ENCODE data around the gene ARID3C. TPM values are rescaled to one million over a fixed set of nuclear protein-coding genes. Genes with fewer than 3 reads are reported as not detected.

The ARID3C gene
- total RNA-seq, 1 experiment from 2014 or later = not detected

- Histone ChIP-seq H3K27me3 (ENCODE audit: control insufficient read depth, insufficient read depth, low read length) (peaks cover 78% of the 10 kb centered on the region), H3K36me3 (replicated peaks; ENCODE audit: control insufficient read depth, insufficient read depth, low read length) (no peaks in the 10 kb centered on the region), H3K4me3 (ENCODE audit: insufficient read depth, low read depth, low read length) (no peak overlapping the region)
- no peak for DNase-seq
Measured at GRCh38 chr9:34585946-34586669, 42.8 kb downstream of the ARID3C start.

- Histone ChIP-seq H3K4me3 (ENCODE audit: insufficient read depth, low read depth, low read length) (no peak overlapping the region), H3K36me3 (replicated peaks; ENCODE audit: control insufficient read depth, insufficient read depth, low read length) (no peaks in the 10 kb centered on the region), H3K27me3 (ENCODE audit: control insufficient read depth, insufficient read depth, low read length) (peaks cover 77% of the 10 kb centered on the region)
- no peak for DNase-seq
Measured at GRCh38 chr9:34584970-34585369, 43.9 kb downstream of the ARID3C start.

- no peak for DNase-seq
- Histone ChIP-seq H3K36me3 (replicated peaks; ENCODE audit: control insufficient read depth, insufficient read depth, low read length) (no peaks in the 10 kb centered on the region), H3K4me3 (ENCODE audit: insufficient read depth, low read depth, low read length) (no peak overlapping the region), H3K27me3 (ENCODE audit: control insufficient read depth, insufficient read depth, low read length) (peaks cover 76% of the 10 kb centered on the region)
Measured at GRCh38 chr9:34582787-34583186, 46.1 kb downstream of the ARID3C start.

- DNase-seq = no peak
- no peaks in the 10 kb centered on the region for H3K36me3 ChIP-seq (replicated peaks; ENCODE audit: control insufficient read depth, insufficient read depth, low read length)
- peaks cover 68% of the 10 kb centered on the region for H3K27me3 ChIP-seq (ENCODE audit: control insufficient read depth, insufficient read depth, low read length)
- no peak overlapping the region for H3K4me3 ChIP-seq (ENCODE audit: insufficient read depth, low read depth, low read length)
Measured at GRCh38 chr9:34581318-34581717, 47.5 kb downstream of the ARID3C start.

- Histone ChIP-seq H3K27me3 (ENCODE audit: control insufficient read depth, insufficient read depth, low read length) (peaks cover 60% of the 10 kb centered on the region), H3K36me3 (replicated peaks; ENCODE audit: control insufficient read depth, insufficient read depth, low read length) (no peaks in the 10 kb centered on the region), H3K4me3 (ENCODE audit: insufficient read depth, low read depth, low read length) (no peak overlapping the region)
- peak; percentile 67 for DNase-seq
Measured at GRCh38 chr9:34580358-34580757, 48.5 kb downstream of the ARID3C start.

GRCh38 chr9:34579808-34580163 lies 49.1 kb downstream of the ARID3C start:
- peak; percentile 32 for DNase-seq
- Histone ChIP-seq H3K27me3 (ENCODE audit: control insufficient read depth, insufficient read depth, low read length) (peaks cover 54% of the 10 kb centered on the region), H3K36me3 (replicated peaks; ENCODE audit: control insufficient read depth, insufficient read depth, low read length) (no peaks in the 10 kb centered on the region), H3K4me3 (ENCODE audit: insufficient read depth, low read depth, low read length) (no peak overlapping the region)

GRCh38 chr9:34579104-34579807 lies 49.6 kb downstream of the ARID3C start:
- Histone ChIP-seq H3K36me3 (replicated peaks; ENCODE audit: control insufficient read depth, insufficient read depth, low read length) (no peaks in the 10 kb centered on the region), H3K4me3 (ENCODE audit: insufficient read depth, low read depth, low read length) (peak overlapping the region; percentile 16; the same call in 1 of the 2 replicates), H3K27me3 (ENCODE audit: control insufficient read depth, insufficient read depth, low read length) (peaks cover 49% of the 10 kb centered on the region)
- DNase-seq = peak; percentile 81

- peaks cover 44% of the 10 kb centered on the region for H3K27me3 ChIP-seq (ENCODE audit: control insufficient read depth, insufficient read depth, low read length)
- H3K4me3 ChIP-seq (ENCODE audit: insufficient read depth, low read depth, low read length) = peak overlapping the region; percentile 44
- H3K36me3 ChIP-seq (replicated peaks; ENCODE audit: control insufficient read depth, insufficient read depth, low read length) = no peaks in the 10 kb centered on the region
- DNase-seq = peak; percentile 91
Measured at GRCh38 chr9:34578241-34579103, 50.4 kb downstream of the ARID3C start.

GRCh38 chr9:34577400-34578240 lies 51.2 kb downstream of the ARID3C start:
- Histone ChIP-seq H3K4me3 (ENCODE audit: insufficient read depth, low read depth, low read length) (peak overlapping the region; percentile 44), H3K36me3 (replicated peaks; ENCODE audit: control insufficient read depth, insufficient read depth, low read length) (no peaks in the 10 kb centered on the region), H3K27me3 (ENCODE audit: control insufficient read depth, insufficient read depth, low read length) (peaks cover 41% of the 10 kb centered on the region)
- peak; percentile 91 for DNase-seq

GRCh38 chr9:34576597-34577399 lies 52.1 kb downstream of the ARID3C start:
- H3K27me3 ChIP-seq (ENCODE audit: control insufficient read depth, insufficient read depth, low read length) = peaks cover 40% of the 10 kb centered on the region
- H3K36me3 ChIP-seq (replicated peaks; ENCODE audit: control insufficient read depth, insufficient read depth, low read length) = no peaks in the 10 kb centered on the region
- DNase-seq = peak; percentile 88
- H3K4me3 ChIP-seq (ENCODE audit: insufficient read depth, low read depth, low read length) = no peak overlapping the region

- Histone ChIP-seq H3K27me3 (ENCODE audit: control insufficient read depth, insufficient read depth, low read length) (peaks cover 37% of the 10 kb centered on the region), H3K4me3 (ENCODE audit: insufficient read depth, low read depth, low read length) (no peak overlapping the region), H3K36me3 (replicated peaks; ENCODE audit: control insufficient read depth, insufficient read depth, low read length) (no peaks in the 10 kb centered on the region)
- no peak for DNase-seq
Measured at GRCh38 chr9:34575862-34576596, 52.8 kb downstream of the ARID3C start.

GRCh38 chr9:34575241-34575640 lies 53.6 kb downstream of the ARID3C start:
- DNase-seq = no peak
- H3K27me3 ChIP-seq (ENCODE audit: control insufficient read depth, insufficient read depth, low read length) = peaks cover 30% of the 10 kb centered on the region
- no peaks in the 10 kb centered on the region for H3K36me3 ChIP-seq (replicated peaks; ENCODE audit: control insufficient read depth, insufficient read depth, low read length)
- H3K4me3 ChIP-seq (ENCODE audit: insufficient read depth, low read depth, low read length) = no peak overlapping the region

GRCh38 chr9:34574571-34574970 lies 54.3 kb downstream of the ARID3C start:
- H3K36me3 ChIP-seq (replicated peaks; ENCODE audit: control insufficient read depth, insufficient read depth, low read length) = no peaks in the 10 kb centered on the region
- peaks cover 23% of the 10 kb centered on the region for H3K27me3 ChIP-seq (ENCODE audit: control insufficient read depth, insufficient read depth, low read length)
- no peak for DNase-seq
- no peak overlapping the region for H3K4me3 ChIP-seq (ENCODE audit: insufficient read depth, low read depth, low read length)

Data from H7 (cell line).